GM21447 (cell line): ENCODE measurements around the gene CTDNEP1.
"Not testable (repeated sequence)": the region's sequence is repeated elsewhere in the genome, so short reads cannot be mapped to it uniquely, and the experiment has no call there.

ENCODE experiments used
- ATAC-seq: cut with Tn5 transposase; IDR thresholded peaks from one replicate; pipeline ENCODE4 v1.9.1; 2021; ENCODE audit not compliant: unreplicated experiment

CTDNEP1 gene

GRCh38 chr17:7249214-7249613 is 2.3 kb downstream of the CTDNEP1 start:
- no peak for ATAC-seq

GRCh38 chr17:7248796-7249195 is 2.7 kb downstream of the CTDNEP1 start:
- ATAC-seq, result no peak

GRCh38 chr17:7246779-7247178 is 4.8 kb downstream of the CTDNEP1 start:
- no peak for ATAC-seq

GRCh38 chr17:7243838-7244237 is 7.7 kb downstream of the CTDNEP1 start:
- not testable (repeated sequence) for ATAC-seq

- ATAC-seq, result no peak
These were observed 8.1 kb downstream of the CTDNEP1 start for GRCh38 chr17:7243453-7243729.

- ATAC-seq, result peak; percentile 39
These were observed 8.6 kb downstream of the CTDNEP1 start for GRCh38 chr17:7242717-7243452.

GRCh38 chr17:7241783-7242716 is 9.5 kb downstream of the CTDNEP1 start, which contains the start of gene GABARAP:
Gene GABARAP, minus strand, starts transcription at chr17:7242449. Its CDS starts 119 bp downstream, at chr17:7242330.
- peak; percentile 23 for ATAC-seq

- no peak for ATAC-seq
These were observed 10.3 kb downstream of the CTDNEP1 start for GRCh38 chr17:7241090-7241733.

GRCh38 chr17:7240375-7240774 is 11.2 kb downstream of the CTDNEP1 start:
- no peak for ATAC-seq

- peak; percentile 56 for ATAC-seq
These were observed 12.2 kb downstream of the CTDNEP1 start, which contains the start of gene PHF23 for GRCh38 chr17:7239091-7240027. Gene PHF23, minus strand, starts transcription at chr17:7239457. Its CDS starts 178 bp downstream, at chr17:7239279.

- no peak for ATAC-seq
These were observed 13.0 kb downstream of the CTDNEP1 start for GRCh38 chr17:7238420-7239090.

- ATAC-seq, result no peak
These were observed 13.6 kb downstream of the CTDNEP1 start for GRCh38 chr17:7237761-7238419.

- ATAC-seq, result no peak
These were observed 14.2 kb downstream of the CTDNEP1 start for GRCh38 chr17:7237266-7237760.

GRCh38 chr17:7236808-7237207 is 14.7 kb downstream of the CTDNEP1 start:
- no peak for ATAC-seq

GRCh38 chr17:7235693-7236665 is 15.6 kb downstream of the CTDNEP1 start:
- ATAC-seq, result no peak

- peak; percentile 39 for ATAC-seq
These were observed 17.2 kb downstream of the CTDNEP1 start, which contains the start of gene DVL2 for GRCh38 chr17:7234083-7234951. Gene DVL2, minus strand, starts transcription at chr17:7234517. Its CDS starts 255 bp downstream, at chr17:7234262.

- no peak for ATAC-seq
These were observed 17.8 kb downstream of the CTDNEP1 start for GRCh38 chr17:7233701-7234082.
